DOHH2 (cell line): Measurements from ENCODE around the gene IPO13.

Experiments
- H3F3A ChIP-seq: fragments of 200-600 bp; sonication (generic), shearing (Covaris generic); 2 replicates; pipeline ENCODE4 v1.6.0; 2016; ENCODE audit warnings: antibody characterized with exemption, mild to moderate bottlenecking; ENCODE audit not compliant: control insufficient read depth, insufficient read depth
- H3K27ac ChIP-seq: fragments of 200-600 bp; sonication (generic); 2 replicates; pipeline ENCODE4 v1.5.1; 2014; ENCODE audit warnings: low read depth, mild to moderate bottlenecking, low read length, moderate library complexity
- H3K27me3 ChIP-seq: fragments of 200-600 bp; sonication (generic); 2 replicates; pipeline ENCODE4 v1.6.1; 2014; ENCODE audit warnings: mild to moderate bottlenecking, low read length, mixed read lengths; ENCODE audit not compliant: control insufficient read depth
- H3K36me3 ChIP-seq: fragments of 200-600 bp; sonication (generic); 2 replicates; pipeline ENCODE4 v1.6.1; 2014; ENCODE audit warnings: mild to moderate bottlenecking, low read length, moderate library complexity, mixed read lengths; ENCODE audit not compliant: control insufficient read depth
- H3K4me1 ChIP-seq: fragments of 200-600 bp; sonication (generic); 2 replicates; pipeline ENCODE4 v1.6.1; 2014; ENCODE audit warnings: mild to moderate bottlenecking, low read length, mixed read lengths; ENCODE audit not compliant: control insufficient read depth
- H3K4me2 ChIP-seq: fragments of 200-600 bp; sonication (generic); 2 replicates; pipeline ENCODE4 v1.6.0; 2014; ENCODE audit warnings: mild to moderate bottlenecking, low read length, moderate library complexity
- H3K4me3 ChIP-seq: fragments of 200-600 bp; sonication (generic); 2 replicates; pipeline ENCODE4 v1.5.1; 2014; ENCODE audit warnings: mild to moderate bottlenecking, low read length, mixed read lengths
- H3K79me2 ChIP-seq: fragments of 200-600 bp; sonication (generic); 2 replicates; pipeline ENCODE4 v1.6.1; 2014; ENCODE audit warnings: mild to moderate bottlenecking, low read length, mixed read lengths; ENCODE audit not compliant: control insufficient read depth
- H3K9me2 ChIP-seq: fragments of 200-600 bp; sonication (generic); replicated peaks from 2 replicates; pipeline ENCODE4 v1.6.1; 2014; ENCODE audit warnings: mild to moderate bottlenecking, low read length, mixed read lengths; ENCODE audit not compliant: control insufficient read depth
- H3K9me3 ChIP-seq: fragments of 200-600 bp; sonication (generic); 2 replicates; pipeline ENCODE4 v1.6.1; 2014; ENCODE audit warnings: antibody characterized with exemption, low read length, mixed read lengths; ENCODE audit not compliant: control insufficient read depth, insufficient read depth
- H4K20me1 ChIP-seq: fragments of 200-600 bp; sonication (generic); 2 replicates; pipeline ENCODE4 v1.6.0; 2014; ENCODE audit warnings: low read depth, mild to moderate bottlenecking, antibody characterized with exemption, low read length, moderate library complexity; ENCODE audit not compliant: control insufficient read depth, insufficient read depth
- EZH2phosphoT487 ChIP-seq: fragments of 200-600 bp; sonication (generic); IDR thresholded peaks from 2 replicates; pipeline ENCODE4 v1.6.1; 2017; ENCODE audit warnings: borderline replicate concordance, mild to moderate bottlenecking, antibody characterized with exemption, low read length, moderate library complexity, mixed read lengths
- TF ChIP-seq, protein P1 (sequence below): fragments of 200-600 bp; sonication (generic); IDR thresholded peaks from one replicate; pipeline ENCODE4 v1.5.1; 2014; ENCODE audit warnings: antibody characterized with exemption, mild to moderate bottlenecking, low read depth, low read length; ENCODE audit not compliant: poor library complexity, severe bottlenecking

The IPO13 gene

DNA sequence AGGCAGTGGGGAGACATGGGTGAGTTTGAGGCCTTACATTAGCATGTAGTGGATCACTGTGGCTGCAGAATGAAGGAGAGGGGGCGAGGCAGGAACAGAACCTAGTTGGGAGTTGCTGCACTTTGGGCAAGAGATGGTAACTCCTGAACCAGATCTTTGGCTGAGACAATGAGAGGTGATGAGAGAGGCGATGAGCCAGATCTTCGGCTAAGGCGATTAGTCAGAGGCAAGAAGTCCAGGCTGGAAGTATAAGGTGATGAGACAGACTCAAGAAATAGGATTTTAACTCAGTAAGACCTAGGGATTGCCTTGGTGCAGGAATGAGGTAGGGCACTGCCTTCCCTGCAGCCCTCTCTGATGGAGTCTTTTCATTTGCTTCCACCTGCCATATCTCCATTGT is 22.2 kb upstream of the IPO13 start:
- Histone ChIP-seq H3F3A (no peaks in the 10 kb centered on the region), H3K79me2 (no peaks in the 10 kb centered on the region), H3K4me1 (no peaks in the 10 kb centered on the region), H3K27me3 (no peaks in the 10 kb centered on the region), H3K4me3 (no peak overlapping the region), H3K4me2 (no peak overlapping the region), H3K27ac (no peak overlapping the region), H3K9me3 (no peaks in the 10 kb centered on the region), H4K20me1 (no peaks in the 10 kb centered on the region), H3K9me2 (no peaks in the 10 kb centered on the region), H3K36me3 (no peaks in the 10 kb centered on the region)
- TF ChIP-seq, protein P1, sequence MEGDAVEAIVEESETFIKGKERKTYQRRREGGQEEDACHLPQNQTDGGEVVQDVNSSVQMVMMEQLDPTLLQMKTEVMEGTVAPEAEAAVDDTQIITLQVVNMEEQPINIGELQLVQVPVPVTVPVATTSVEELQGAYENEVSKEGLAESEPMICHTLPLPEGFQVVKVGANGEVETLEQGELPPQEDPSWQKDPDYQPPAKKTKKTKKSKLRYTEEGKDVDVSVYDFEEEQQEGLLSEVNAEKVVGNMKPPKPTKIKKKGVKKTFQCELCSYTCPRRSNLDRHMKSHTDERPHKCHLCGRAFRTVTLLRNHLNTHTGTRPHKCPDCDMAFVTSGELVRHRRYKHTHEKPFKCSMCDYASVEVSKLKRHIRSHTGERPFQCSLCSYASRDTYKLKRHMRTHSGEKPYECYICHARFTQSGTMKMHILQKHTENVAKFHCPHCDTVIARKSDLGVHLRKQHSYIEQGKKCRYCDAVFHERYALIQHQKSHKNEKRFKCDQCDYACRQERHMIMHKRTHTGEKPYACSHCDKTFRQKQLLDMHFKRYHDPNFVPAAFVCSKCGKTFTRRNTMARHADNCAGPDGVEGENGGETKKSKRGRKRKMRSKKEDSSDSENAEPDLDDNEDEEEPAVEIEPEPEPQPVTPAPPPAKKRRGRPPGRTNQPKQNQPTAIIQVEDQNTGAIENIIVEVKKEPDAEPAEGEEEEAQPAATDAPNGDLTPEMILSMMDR, result no peak
- TF ChIP-seq EZH2phosphoT487, result no peak

DNA sequence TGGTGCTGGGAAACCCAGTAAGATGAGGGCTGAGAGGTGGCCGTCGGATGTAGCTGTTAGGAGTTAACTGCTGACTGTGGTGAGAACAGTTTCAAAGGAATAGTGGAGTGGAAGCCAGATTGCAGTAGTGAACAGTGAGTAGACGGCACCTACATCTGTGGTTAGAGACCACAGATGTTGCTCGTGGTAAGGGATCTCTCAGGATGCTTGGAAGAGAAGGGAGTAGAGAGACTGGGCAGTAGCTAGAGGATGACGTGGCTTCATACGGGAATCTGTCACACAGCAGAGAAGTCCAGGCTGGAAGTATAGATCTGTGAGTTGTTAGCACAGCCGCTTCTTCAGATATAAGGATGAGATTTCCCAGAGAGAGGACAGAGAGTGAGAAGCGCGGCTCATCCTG is 20.9 kb upstream of the IPO13 start:
- no peaks in the 10 kb centered on the region for H3K27me3 ChIP-seq

DNA sequence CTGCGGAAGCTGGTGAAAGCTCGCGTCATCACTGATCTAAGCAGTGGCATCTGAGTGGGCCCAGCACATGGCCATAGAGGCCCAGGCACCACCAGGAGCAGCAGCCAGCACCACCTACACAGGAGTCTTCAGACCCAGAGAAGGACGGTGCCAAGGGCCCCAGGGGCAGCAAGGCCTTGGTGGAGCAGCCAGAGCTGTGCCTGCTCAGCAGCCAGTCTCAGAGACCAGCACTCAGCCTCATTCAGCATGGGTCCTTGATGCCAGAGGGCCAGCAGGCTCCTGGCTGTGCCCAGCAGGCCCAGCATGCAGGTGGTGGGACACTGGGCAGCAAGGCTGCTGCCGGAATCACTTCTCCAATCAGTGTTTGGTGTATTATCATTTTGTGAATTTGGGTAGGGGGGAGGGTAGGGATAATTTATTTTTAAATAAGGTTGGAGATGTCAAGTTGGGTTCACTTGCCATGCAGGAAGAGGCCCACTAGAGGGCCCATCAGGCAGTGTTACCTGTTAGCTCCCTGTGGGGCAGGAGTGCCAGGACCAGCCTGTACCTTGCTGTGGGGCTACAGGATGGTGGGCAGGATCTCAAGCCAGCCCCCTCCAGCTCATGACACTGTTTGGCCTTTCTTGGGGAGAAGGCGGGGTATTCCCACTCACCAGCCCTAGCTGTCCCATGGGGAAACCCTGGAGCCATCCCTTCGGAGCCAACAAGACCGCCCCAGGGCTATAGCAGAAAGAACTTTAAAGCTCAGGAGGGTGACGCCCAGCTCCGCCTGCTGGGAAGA is 16.4 kb upstream of the IPO13 start:
- no peaks in the 10 kb centered on the region for H3K79me2 ChIP-seq
- no peaks in the 10 kb centered on the region for H4K20me1 ChIP-seq
- TF ChIP-seq EZH2phosphoT487, result no peak
- TF ChIP-seq, protein P1, result peak; percentile 59
- H3K9me2 ChIP-seq, result no peaks in the 10 kb centered on the region
- no peak overlapping the region for H3K4me3 ChIP-seq
- H3K36me3 ChIP-seq, result no peaks in the 10 kb centered on the region
- no peak overlapping the region for H3K27ac ChIP-seq
- H3K27me3 ChIP-seq, result no peaks in the 10 kb centered on the region
- H3K9me3 ChIP-seq, result no peaks in the 10 kb centered on the region
- no peak overlapping the region for H3K4me2 ChIP-seq
- peaks cover 5% of the 10 kb centered on the region for H3K4me1 ChIP-seq
- no peaks in the 10 kb centered on the region for H3F3A ChIP-seq

More for the DNA sequence above, 20.9 kb upstream of the IPO13 start:
- no peaks in the 10 kb centered on the region for H4K20me1 ChIP-seq
- H3K36me3 ChIP-seq, result no peaks in the 10 kb centered on the region
- H3K4me3 ChIP-seq, result no peak overlapping the region
- no peaks in the 10 kb centered on the region for H3F3A ChIP-seq
- no peaks in the 10 kb centered on the region for H3K9me2 ChIP-seq
- no peaks in the 10 kb centered on the region for H3K9me3 ChIP-seq
- no peak overlapping the region for H3K27ac ChIP-seq
- H3K4me1 ChIP-seq, result no peaks in the 10 kb centered on the region
- TF ChIP-seq, protein P1, result no peak
- TF ChIP-seq EZH2phosphoT487, result no peak
- H3K79me2 ChIP-seq, result no peaks in the 10 kb centered on the region
- H3K4me2 ChIP-seq, result no peak overlapping the region
